Measurements from ENCODE around the gene FAM118A. TPM values are rescaled to one million over a fixed set of nuclear protein-coding genes. Genes with fewer than 3 reads are reported as not detected.
A peak's percentile ranks its signal among the peaks of the same experiment; 100 is the strongest.

Gene FAM118A
- total and polyA plus RNA-seq, 9 of the 15 experiments (the other 6 are each of a cell fraction or from before 2014, with no cell fraction given) = 17.0 to 223 (median 59.4) TPM

DNA sequence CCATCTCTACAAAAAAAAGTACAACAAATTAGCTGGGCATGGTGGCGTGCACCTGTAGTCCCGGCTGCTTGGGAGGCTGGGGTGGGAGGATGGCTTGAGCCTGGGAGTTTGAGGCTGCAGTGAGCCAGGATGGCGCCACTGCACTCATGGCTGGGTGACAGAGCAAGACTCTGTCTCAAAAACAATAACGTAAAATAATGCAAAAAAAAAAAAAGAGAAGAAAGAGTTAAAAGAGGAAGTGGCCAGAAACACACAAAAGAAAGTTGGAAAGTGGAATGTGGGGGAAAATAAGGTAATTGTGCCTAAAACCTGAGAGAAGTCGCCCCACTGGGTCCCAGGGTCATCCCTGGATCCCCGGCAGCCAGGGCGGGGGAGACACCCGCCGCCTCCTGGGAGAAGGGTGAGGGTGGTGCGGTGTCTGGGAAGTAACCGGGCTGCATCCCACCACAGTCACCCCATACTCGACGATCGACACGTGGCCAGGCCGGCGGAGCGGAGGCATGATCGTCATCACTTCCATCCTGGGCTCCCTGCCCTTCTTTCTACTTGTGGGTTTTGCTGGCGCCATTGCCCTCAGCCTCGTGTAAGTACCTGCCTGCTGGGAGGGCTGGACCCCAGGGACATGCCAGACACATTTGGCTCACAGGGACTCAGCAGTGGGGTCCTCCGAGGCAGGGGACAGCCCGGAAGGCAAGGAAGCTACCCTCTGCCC is 16.8 kb upstream of the FAM118A start (continued):
- TF ChIP-seq, protein P1, sequence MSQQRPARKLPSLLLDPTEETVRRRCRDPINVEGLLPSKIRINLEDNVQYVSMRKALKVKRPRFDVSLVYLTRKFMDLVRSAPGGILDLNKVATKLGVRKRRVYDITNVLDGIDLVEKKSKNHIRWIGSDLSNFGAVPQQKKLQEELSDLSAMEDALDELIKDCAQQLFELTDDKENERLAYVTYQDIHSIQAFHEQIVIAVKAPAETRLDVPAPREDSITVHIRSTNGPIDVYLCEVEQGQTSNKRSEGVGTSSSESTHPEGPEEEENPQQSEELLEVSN (IDR thresholded peaks at IDR 0.05; ENCODE audit: borderline replicate concordance in 1 of 2, extremely low read depth in 1 of 2, insufficient read depth in 1 of 2, insufficient read length in 1 of 2, low read depth in 1 of 2, low read length in 1 of 2, poor library complexity in 1 of 2, severe bottlenecking in 1 of 2) = peak; percentile 50 to 51
- TF ChIP-seq FOXM1 (IDR thresholded peaks at IDR 0.05; ENCODE audit: low read depth) (no peak), FOXM1 (CRISPR knock-in tag; IDR thresholded peaks at IDR 0.05; ENCODE audit: low read depth) (no peak)

DNA sequence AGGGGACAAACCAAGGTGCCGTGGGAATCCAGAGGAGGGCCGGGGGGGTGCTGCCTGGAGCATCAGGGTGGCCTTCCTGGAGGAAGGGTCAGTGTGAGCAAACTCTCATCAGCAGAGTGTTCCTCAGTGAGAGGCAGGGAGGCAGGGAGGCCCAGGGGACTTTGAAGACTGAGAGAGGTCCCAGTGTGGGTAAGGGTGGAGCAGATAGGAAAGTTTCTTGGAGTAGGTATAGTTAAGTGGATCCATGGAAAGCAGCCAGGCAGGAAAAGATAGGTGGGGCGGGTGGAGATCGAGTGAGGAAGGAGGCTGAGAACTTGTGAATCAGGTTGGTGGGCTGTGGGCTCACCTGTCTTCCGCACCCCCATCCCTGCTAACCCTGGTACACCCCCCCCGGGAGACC is 15.7 kb upstream of the FAM118A start:
- ChIA-PET CTCF (ENCODE audit: low intra/inter-chr PET ratio) (no interaction called here), POLR2A (no interaction called here)
- intact Hi-C loops (cut with micrococcal nuclease) = no loop called here
- ATAC-seq (no peak), DNase-seq (ENCODE audit: extremely low read depth in 1 of 4, low spot score in 3 of 4) (no peak), FAIRE-seq (no peak)
- TF ChIP-seq ZFP36 (IDR thresholded peaks at IDR 0.05; ENCODE audit: low read depth, low read length, partially characterized antibody) = peak; percentile 87
- TF ChIP-seq NCOA1 (IDR thresholded peaks at IDR 0.05; ENCODE audit: low read depth) = no peak
- TF ChIP-seq FOXA3 (CRISPR knock-in tag; conservative IDR thresholded peaks at IDR 0.05 in 1 of 2, IDR thresholded peaks at IDR 0.05 in 1 of 2) = no peak
- H3K4me1 ChIP-seq (replicated peaks in 1 of 2; ENCODE audit: control insufficient read depth in 2 of 2, insufficient read depth in 2 of 2, low read length in 2 of 2) = peaks cover 2 to 6% of the 10 kb centered on the region in 2 experiments; a peak in 2 of 5 replicates
- 21% methylated on average over 4 of the region's 6 CpGs for WGBS (ENCODE audit: insufficient coverage, low coverage, missing lambda C conversion rate)
- no peaks in the 10 kb centered on the region for H3K9me3 ChIP-seq (replicated peaks; ENCODE audit: control insufficient read depth, insufficient read depth, low read depth, low read length)
- H3K27me3 ChIP-seq (ENCODE audit: control insufficient read depth in 2 of 2, insufficient read depth in 2 of 2, low read length in 2 of 2) = peaks cover 0 to 16% of the 10 kb centered on the region in 2 experiments; a peak in 3 of 5 replicates
- BruUV-seq (replicated peaks) = no TSS peak
- H3K9me1 ChIP-seq (ENCODE audit: control insufficient read depth, insufficient read depth, low read length) = no peaks in the 10 kb centered on the region
- H3K9ac ChIP-seq (ENCODE audit: insufficient read depth in 1 of 2, low read depth in 2 of 2, low read length in 2 of 2) = no peak overlapping the region
- no peaks in the 10 kb centered on the region for H3K79me2 ChIP-seq (ENCODE audit: control insufficient read depth, insufficient read depth, low read length)
- no peak overlapping the region for H3K27ac ChIP-seq (ENCODE audit: extremely low read depth, low read depth, low read length)
- H3K4me3 ChIP-seq = no peak overlapping the region
- H3K4me2 ChIP-seq (ENCODE audit: insufficient read depth, low read length) = no peak overlapping the region
- in situ Hi-C loops (cut with MboI) = no loop called here
- no peaks in the 10 kb centered on the region for H4K20me1 ChIP-seq (replicated peaks; ENCODE audit: control insufficient read depth, insufficient read depth, low read length)
- no peaks in the 10 kb centered on the region; the same call in 2 of the 3 replicates for H3K36me3 ChIP-seq (ENCODE audit: control insufficient read depth, insufficient read depth, low read length)
- H2AFZ ChIP-seq (ENCODE audit: low read depth, low read length) = no peak overlapping the region

Measured in K562 (cell line).